Measurements from ENCODE around the gene SPRYD3.

DNA sequence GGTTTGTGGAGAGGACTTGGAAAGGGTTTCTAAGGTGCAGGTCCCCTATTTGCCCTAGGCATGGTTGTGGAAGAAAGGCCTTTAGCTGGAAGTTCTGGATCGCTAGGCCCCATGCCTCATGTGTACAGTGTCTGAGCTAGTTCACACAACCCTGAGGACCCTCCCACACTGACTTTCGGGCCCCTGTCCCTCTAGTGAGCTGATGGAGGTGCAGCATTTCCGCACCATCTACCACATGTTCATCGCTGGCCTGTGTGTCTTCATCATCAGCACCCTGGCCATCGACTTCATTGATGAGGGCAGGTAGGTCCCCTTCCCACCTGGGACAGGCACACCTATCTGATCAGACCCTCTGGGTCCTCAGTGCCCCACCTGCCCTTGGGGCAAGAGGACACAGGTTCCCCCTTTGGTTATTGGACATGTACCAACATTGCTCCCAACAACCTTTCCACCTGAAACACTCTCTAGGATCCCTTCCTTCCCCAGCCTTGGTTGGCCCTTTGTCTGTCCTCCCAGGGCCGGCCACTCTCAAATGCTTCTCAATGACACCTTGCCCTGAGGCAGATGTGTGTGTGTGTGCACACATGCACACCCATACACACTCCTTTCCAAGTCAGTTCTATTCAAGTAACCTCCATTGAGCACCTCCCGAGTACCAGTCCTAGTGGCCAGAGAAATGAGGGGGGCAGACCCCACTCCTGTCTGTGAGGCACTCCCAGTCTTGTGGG is 26.7 kb upstream of the SPRYD3 start:
- TF ChIP-seq, protein P1, sequence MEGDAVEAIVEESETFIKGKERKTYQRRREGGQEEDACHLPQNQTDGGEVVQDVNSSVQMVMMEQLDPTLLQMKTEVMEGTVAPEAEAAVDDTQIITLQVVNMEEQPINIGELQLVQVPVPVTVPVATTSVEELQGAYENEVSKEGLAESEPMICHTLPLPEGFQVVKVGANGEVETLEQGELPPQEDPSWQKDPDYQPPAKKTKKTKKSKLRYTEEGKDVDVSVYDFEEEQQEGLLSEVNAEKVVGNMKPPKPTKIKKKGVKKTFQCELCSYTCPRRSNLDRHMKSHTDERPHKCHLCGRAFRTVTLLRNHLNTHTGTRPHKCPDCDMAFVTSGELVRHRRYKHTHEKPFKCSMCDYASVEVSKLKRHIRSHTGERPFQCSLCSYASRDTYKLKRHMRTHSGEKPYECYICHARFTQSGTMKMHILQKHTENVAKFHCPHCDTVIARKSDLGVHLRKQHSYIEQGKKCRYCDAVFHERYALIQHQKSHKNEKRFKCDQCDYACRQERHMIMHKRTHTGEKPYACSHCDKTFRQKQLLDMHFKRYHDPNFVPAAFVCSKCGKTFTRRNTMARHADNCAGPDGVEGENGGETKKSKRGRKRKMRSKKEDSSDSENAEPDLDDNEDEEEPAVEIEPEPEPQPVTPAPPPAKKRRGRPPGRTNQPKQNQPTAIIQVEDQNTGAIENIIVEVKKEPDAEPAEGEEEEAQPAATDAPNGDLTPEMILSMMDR (IDR thresholded peaks at IDR 0.05 in 8 of 11, conservative IDR thresholded peaks at IDR 0.05 in 3 of 11): no peak
- no peak for TF ChIP-seq POLR2A (IDR thresholded peaks at IDR 0.05)
- peak in 1 of 3 donors; percentile 24 for TF ChIP-seq POLR2AphosphoS5 (IDR thresholded peaks at IDR 0.05)
